WTC11 (cell line): ENCODE measurements around the gene CCP110. TPM values are rescaled to one million over a fixed set of nuclear protein-coding genes. Genes with fewer than 3 reads are reported as not detected.

Source experiments
- ATAC-seq: fragments of 200-7000 bp; cut with Tn5 transposase; 2 replicates; pipeline ENCODE4 v1.10.0; 2021; ENCODE audit warnings: mild to moderate bottlenecking, moderate library complexity
- CTCF ChIA-PET: fragments of 300-600 bp; sonication (Branson Sonifier 250); formaldehyde crosslinking; loops from one replicate; lab custom pipeline; 2021; ENCODE audit warnings: antibody characterized with exemption; lab: Charles Lee
- POLR2A ChIA-PET: fragments of 350-600 bp; sonication (Branson Sonifier 250); formaldehyde crosslinking; loops from one replicate; lab custom pipeline; 2021; ENCODE audit warnings: antibody characterized with exemption; lab: Charles Lee
- DNase-seq: peaks from one replicate; pipeline ENCODE4 v3.0.0; 2021; ENCODE audit warnings: low spot score
- H3K27ac Mint-ChIP-seq: 2 replicates; pipeline ENCODE4 v1.8.0; 2021; ENCODE audit warnings: mixed read lengths
- H3K27me3 Mint-ChIP-seq: 2 replicates; pipeline ENCODE4 v1.8.0; 2021; ENCODE audit warnings: low read depth, mild to moderate bottlenecking, moderate library complexity, mixed read lengths
- H3K36me3 Mint-ChIP-seq: 2 replicates; pipeline ENCODE4 v1.8.0; 2021; ENCODE audit warnings: mixed read lengths
- H3K4me1 Mint-ChIP-seq: 2 replicates; pipeline ENCODE4 v1.8.0; 2022; ENCODE audit warnings: mixed read lengths
- H3K4me3 Mint-ChIP-seq: 2 replicates; pipeline ENCODE4 v1.8.0; 2021; ENCODE audit warnings: mild to moderate bottlenecking, moderate library complexity, mixed read lengths
- H3K9me3 Mint-ChIP-seq: 2 replicates; pipeline ENCODE4 v1.8.0; 2021; ENCODE audit warnings: mixed read lengths
- ATF2 ChIP-seq: sonication (generic); formaldehyde crosslinking; IDR thresholded peaks from 2 replicates; pipeline ENCODE4 v1.8.1; 2022; ENCODE audit warnings: low read depth, missing genetic modification reagents, borderline replicate concordance
- CREM ChIP-seq: sonication (generic); formaldehyde crosslinking; IDR thresholded peaks from 2 replicates; pipeline ENCODE4 v1.8.1; 2022; ENCODE audit warnings: mild to moderate bottlenecking, missing genetic modification reagents, moderate library complexity
- E2F4 ChIP-seq: sonication (generic); formaldehyde crosslinking; IDR thresholded peaks from 2 replicates; pipeline ENCODE4 v1.8.1; 2022; ENCODE audit warnings: low read depth, mild to moderate bottlenecking, moderate library complexity, missing genetic modification reagents, borderline replicate concordance
- ESRRA ChIP-seq: sonication (generic); formaldehyde crosslinking; IDR thresholded peaks from 2 replicates; pipeline ENCODE4 v1.8.1; 2022; ENCODE audit warnings: mild to moderate bottlenecking, missing genetic modification reagents, borderline replicate concordance
- FOXK1 ChIP-seq: sonication (generic); formaldehyde crosslinking; IDR thresholded peaks from 2 replicates; pipeline ENCODE4 v1.8.0; 2022; ENCODE audit warnings: mild to moderate bottlenecking, moderate library complexity, missing genetic modification reagents
- GABPB1 ChIP-seq: sonication (generic); formaldehyde crosslinking; IDR thresholded peaks from 2 replicates; pipeline ENCODE4 v1.8.1; 2023; ENCODE audit warnings: mild to moderate bottlenecking, missing genetic modification reagents
- OVOL2 ChIP-seq: fragments of 250-450 bp; sonication (Bioruptor Pico); IDR thresholded peaks from 2 replicates; pipeline ENCODE4 v1.9.0; 2021; ENCODE audit warnings: mild to moderate bottlenecking, borderline replicate concordance
- RELA ChIP-seq: sonication (generic); formaldehyde crosslinking; IDR thresholded peaks from 2 replicates; pipeline ENCODE4 v1.8.1; 2022; ENCODE audit warnings: missing genetic modification reagents, mild to moderate bottlenecking, borderline replicate concordance
- RORB ChIP-seq: fragments of 250-450 bp; sonication (Bioruptor Pico); IDR thresholded peaks from 2 replicates; pipeline ENCODE4 v1.9.0; 2021; ENCODE audit warnings: mild to moderate bottlenecking
- SP1 ChIP-seq: sonication (generic); formaldehyde crosslinking; conservative IDR thresholded peaks from 2 replicates; pipeline ENCODE4 v1.8.1; 2022; ENCODE audit warnings: missing genetic modification reagents
- TP53 ChIP-seq: sonication (generic); formaldehyde crosslinking; IDR thresholded peaks from 2 replicates; pipeline ENCODE4 v1.8.1; 2023; ENCODE audit warnings: mild to moderate bottlenecking, missing genetic modification reagents
- ZNF317 ChIP-seq: sonication (generic); formaldehyde crosslinking; IDR thresholded peaks from 2 replicates; pipeline ENCODE4 v1.8.1; 2023; ENCODE audit warnings: low read depth, mild to moderate bottlenecking, moderate library complexity, missing genetic modification reagents, borderline replicate concordance
- total RNA-seq: library from RNA; stranded (reverse); gene quantifications from 3 replicates; pipeline ENCODE4 v1.2.3, GENCODE V29; 2021
- TF ChIP-seq, protein P1 (sequence below): fragments of 250-450 bp; sonication (Bioruptor Pico); IDR thresholded peaks from 2 replicates; pipeline ENCODE4 v1.9.0; 2021; ENCODE audit warnings: mild to moderate bottlenecking, borderline replicate concordance
- TF ChIP-seq, protein P2 (sequence below): sonication (generic); formaldehyde crosslinking; IDR thresholded peaks from 2 replicates; pipeline ENCODE4 v1.8.1; 2022; ENCODE audit warnings: mild to moderate bottlenecking, missing genetic modification reagents, moderate library complexity, borderline replicate concordance
- TF ChIP-seq, protein P3 (sequence below): sonication (generic); formaldehyde crosslinking; IDR thresholded peaks from 2 replicates; pipeline ENCODE4 v1.8.1; 2023; ENCODE audit warnings: mild to moderate bottlenecking, missing genetic modification reagents, borderline replicate concordance

The CCP110 gene
- total RNA-seq, 1 experiment from 2014 or later = 23.9 TPM

- no peak for TF ChIP-seq ATF2 (CRISPR knock-in tag)
Measured at GRCh38 chr16:19507867-19508266, 15.9 kb upstream of the CCP110 start (continued).

- no peak overlapping the region for H3K27ac Mint-ChIP-seq
- no peaks in the 10 kb centered on the region for H3K27me3 Mint-ChIP-seq
- no peak for ATAC-seq
- no peaks in the 10 kb centered on the region for H3K4me1 Mint-ChIP-seq
- peaks cover 55% of the 10 kb centered on the region for H3K36me3 Mint-ChIP-seq
- TF ChIP-seq E2F4 = no peak
- TF ChIP-seq ZNF317 (CRISPR knock-in tag) = no peak
- TF ChIP-seq SP1 (CRISPR knock-in tag) = no peak
- no peak for TF ChIP-seq ESRRA (CRISPR knock-in tag)
- TF ChIP-seq, protein P1, sequence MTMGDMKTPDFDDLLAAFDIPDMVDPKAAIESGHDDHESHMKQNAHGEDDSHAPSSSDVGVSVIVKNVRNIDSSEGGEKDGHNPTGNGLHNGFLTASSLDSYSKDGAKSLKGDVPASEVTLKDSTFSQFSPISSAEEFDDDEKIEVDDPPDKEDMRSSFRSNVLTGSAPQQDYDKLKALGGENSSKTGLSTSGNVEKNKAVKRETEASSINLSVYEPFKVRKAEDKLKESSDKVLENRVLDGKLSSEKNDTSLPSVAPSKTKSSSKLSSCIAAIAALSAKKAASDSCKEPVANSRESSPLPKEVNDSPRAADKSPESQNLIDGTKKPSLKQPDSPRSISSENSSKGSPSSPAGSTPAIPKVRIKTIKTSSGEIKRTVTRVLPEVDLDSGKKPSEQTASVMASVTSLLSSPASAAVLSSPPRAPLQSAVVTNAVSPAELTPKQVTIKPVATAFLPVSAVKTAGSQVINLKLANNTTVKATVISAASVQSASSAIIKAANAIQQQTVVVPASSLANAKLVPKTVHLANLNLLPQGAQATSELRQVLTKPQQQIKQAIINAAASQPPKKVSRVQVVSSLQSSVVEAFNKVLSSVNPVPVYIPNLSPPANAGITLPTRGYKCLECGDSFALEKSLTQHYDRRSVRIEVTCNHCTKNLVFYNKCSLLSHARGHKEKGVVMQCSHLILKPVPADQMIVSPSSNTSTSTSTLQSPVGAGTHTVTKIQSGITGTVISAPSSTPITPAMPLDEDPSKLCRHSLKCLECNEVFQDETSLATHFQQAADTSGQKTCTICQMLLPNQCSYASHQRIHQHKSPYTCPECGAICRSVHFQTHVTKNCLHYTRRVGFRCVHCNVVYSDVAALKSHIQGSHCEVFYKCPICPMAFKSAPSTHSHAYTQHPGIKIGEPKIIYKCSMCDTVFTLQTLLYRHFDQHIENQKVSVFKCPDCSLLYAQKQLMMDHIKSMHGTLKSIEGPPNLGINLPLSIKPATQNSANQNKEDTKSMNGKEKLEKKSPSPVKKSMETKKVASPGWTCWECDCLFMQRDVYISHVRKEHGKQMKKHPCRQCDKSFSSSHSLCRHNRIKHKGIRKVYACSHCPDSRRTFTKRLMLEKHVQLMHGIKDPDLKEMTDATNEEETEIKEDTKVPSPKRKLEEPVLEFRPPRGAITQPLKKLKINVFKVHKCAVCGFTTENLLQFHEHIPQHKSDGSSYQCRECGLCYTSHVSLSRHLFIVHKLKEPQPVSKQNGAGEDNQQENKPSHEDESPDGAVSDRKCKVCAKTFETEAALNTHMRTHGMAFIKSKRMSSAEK (CRISPR knock-in tag) = no peak
- TF ChIP-seq FOXK1 (CRISPR knock-in tag) = no peak
- DNase-seq = no peak
- H3K4me3 Mint-ChIP-seq = no peak overlapping the region
- ChIA-PET CTCF (no interaction called here), POLR2A (no interaction called here)
- no peaks in the 10 kb centered on the region for H3K9me3 Mint-ChIP-seq
Measured at GRCh38 chr16:19512297-19512696, 11.4 kb upstream of the CCP110 start.

GRCh38 chr16:19513377-19514053 is 10.2 kb upstream of the CCP110 start:
- Mint-ChIP-seq H3K27ac (no peak overlapping the region), H3K27me3 (no peaks in the 10 kb centered on the region), H3K9me3 (no peaks in the 10 kb centered on the region), H3K4me1 (peaks cover 2% of the 10 kb centered on the region; the same call in 1 of the 2 replicates), H3K4me3 (no peak overlapping the region), H3K36me3 (peaks cover 57% of the 10 kb centered on the region)
- DNase-seq (no peak), ATAC-seq (no peak)
- CTCF ChIA-PET = interaction anchor here (0.6 kb wide), 2 partner anchors 23 to 65 kb away, joined by 3 read pairs; no protein-coding TSS in a partner anchor
- TF ChIP-seq RORB (CRISPR knock-in tag) = no peak
- no peak for TF ChIP-seq ATF2 (CRISPR knock-in tag)
- TF ChIP-seq FOXK1 (CRISPR knock-in tag) = no peak
- TF ChIP-seq, protein P2, sequence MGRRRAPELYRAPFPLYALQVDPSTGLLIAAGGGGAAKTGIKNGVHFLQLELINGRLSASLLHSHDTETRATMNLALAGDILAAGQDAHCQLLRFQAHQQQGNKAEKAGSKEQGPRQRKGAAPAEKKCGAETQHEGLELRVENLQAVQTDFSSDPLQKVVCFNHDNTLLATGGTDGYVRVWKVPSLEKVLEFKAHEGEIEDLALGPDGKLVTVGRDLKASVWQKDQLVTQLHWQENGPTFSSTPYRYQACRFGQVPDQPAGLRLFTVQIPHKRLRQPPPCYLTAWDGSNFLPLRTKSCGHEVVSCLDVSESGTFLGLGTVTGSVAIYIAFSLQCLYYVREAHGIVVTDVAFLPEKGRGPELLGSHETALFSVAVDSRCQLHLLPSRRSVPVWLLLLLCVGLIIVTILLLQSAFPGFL = no peak
- no peak for TF ChIP-seq CREM (CRISPR knock-in tag)
- no peak for TF ChIP-seq ZNF317 (CRISPR knock-in tag)
- TF ChIP-seq, protein P3, sequence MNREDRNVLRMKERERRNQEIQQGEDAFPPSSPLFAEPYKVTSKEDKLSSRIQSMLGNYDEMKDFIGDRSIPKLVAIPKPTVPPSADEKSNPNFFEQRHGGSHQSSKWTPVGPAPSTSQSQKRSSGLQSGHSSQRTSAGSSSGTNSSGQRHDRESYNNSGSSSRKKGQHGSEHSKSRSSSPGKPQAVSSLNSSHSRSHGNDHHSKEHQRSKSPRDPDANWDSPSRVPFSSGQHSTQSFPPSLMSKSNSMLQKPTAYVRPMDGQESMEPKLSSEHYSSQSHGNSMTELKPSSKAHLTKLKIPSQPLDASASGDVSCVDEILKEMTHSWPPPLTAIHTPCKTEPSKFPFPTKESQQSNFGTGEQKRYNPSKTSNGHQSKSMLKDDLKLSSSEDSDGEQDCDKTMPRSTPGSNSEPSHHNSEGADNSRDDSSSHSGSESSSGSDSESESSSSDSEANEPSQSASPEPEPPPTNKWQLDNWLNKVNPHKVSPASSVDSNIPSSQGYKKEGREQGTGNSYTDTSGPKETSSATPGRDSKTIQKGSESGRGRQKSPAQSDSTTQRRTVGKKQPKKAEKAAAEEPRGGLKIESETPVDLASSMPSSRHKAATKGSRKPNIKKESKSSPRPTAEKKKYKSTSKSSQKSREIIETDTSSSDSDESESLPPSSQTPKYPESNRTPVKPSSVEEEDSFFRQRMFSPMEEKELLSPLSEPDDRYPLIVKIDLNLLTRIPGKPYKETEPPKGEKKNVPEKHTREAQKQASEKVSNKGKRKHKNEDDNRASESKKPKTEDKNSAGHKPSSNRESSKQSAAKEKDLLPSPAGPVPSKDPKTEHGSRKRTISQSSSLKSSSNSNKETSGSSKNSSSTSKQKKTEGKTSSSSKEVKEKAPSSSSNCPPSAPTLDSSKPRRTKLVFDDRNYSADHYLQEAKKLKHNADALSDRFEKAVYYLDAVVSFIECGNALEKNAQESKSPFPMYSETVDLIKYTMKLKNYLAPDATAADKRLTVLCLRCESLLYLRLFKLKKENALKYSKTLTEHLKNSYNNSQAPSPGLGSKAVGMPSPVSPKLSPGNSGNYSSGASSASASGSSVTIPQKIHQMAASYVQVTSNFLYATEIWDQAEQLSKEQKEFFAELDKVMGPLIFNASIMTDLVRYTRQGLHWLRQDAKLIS = no peak
- TF ChIP-seq GABPB1 (CRISPR knock-in tag) = no peak
- no peak for TF ChIP-seq RELA (CRISPR knock-in tag)
- no peak for TF ChIP-seq OVOL2
- no peak for TF ChIP-seq TP53 (CRISPR knock-in tag)
- POLR2A ChIA-PET = no interaction called here
